ENCODE data around the gene MRPL16.

The MRPL16 gene

GRCh38 chr11:59769828-59770227 lies 40.8 kb downstream of the MRPL16 start:
- no peak for DNase-seq

GRCh38 chr11:59769111-59769510 lies 41.5 kb downstream of the MRPL16 start:
- no peak for DNase-seq

- no peak for DNase-seq
Observed at GRCh38 chr11:59767225-59767611, 43.4 kb downstream of the MRPL16 start.

GRCh38 chr11:59766542-59767224 lies 43.9 kb downstream of the MRPL16 start:
- no peak for DNase-seq

- DNase-seq, result no peak
Observed at GRCh38 chr11:59765068-59765735, 45.4 kb downstream of the MRPL16 start.

- no peak for DNase-seq
Observed at GRCh38 chr11:59761993-59762392, 48.6 kb downstream of the MRPL16 start.

- DNase-seq, result no peak
Observed at GRCh38 chr11:59760771-59761170, 49.8 kb downstream of the MRPL16 start.

- DNase-seq, result no peak
Observed at GRCh38 chr11:59759900-59760299, 50.7 kb downstream of the MRPL16 start.

GRCh38 chr11:59758401-59759037 lies 52.1 kb downstream of the MRPL16 start:
- no peak for DNase-seq

- DNase-seq, result no peak
Observed at GRCh38 chr11:59756845-59757244, 53.7 kb downstream of the MRPL16 start.

GRCh38 chr11:59756558-59756840 lies 54.1 kb downstream of the MRPL16 start:
- no peak for DNase-seq
